ENCODE measurements around the gene WDR6.
"Not testable (repeated sequence)": the region's sequence is repeated elsewhere in the genome, so short reads cannot be mapped to it uniquely, and the experiment has no call there.

Gene WDR6

GRCh38 chr3:48990636-48991469 is 16.3 kb upstream of the WDR6 start:
- peak; percentile 38 for DNase-seq (ENCODE audit: low spot score)

- no peak for DNase-seq (ENCODE audit: low spot score)
Observed at GRCh38 chr3:48991851-48992545, 15.2 kb upstream of the WDR6 start.

GRCh38 chr3:48993834-48994233 is 13.4 kb upstream of the WDR6 start:
- no peak for DNase-seq (ENCODE audit: low spot score)

- no peak for DNase-seq (ENCODE audit: low spot score)
Observed at GRCh38 chr3:48996640-48997039, 10.6 kb upstream of the WDR6 start.

- no peak for DNase-seq (ENCODE audit: low spot score)
Observed at GRCh38 chr3:48997102-48997635, 10.0 kb upstream of the WDR6 start.

- no peak for DNase-seq (ENCODE audit: low spot score)
Observed at GRCh38 chr3:48997714-48998637, 9.2 kb upstream of the WDR6 start.

GRCh38 chr3:48999085-48999858 is 7.9 kb upstream of the WDR6 start:
- DNase-seq (ENCODE audit: low spot score), result no peak

- no peak for DNase-seq (ENCODE audit: low spot score)
Observed at GRCh38 chr3:49001155-49001554, 6.0 kb upstream of the WDR6 start.

GRCh38 chr3:49004352-49005302 is 2.6 kb upstream of the WDR6 start:
- DNase-seq (ENCODE audit: low spot score), result no peak

GRCh38 chr3:49005303-49005680 is 1.9 kb upstream of the WDR6 start:
- DNase-seq (ENCODE audit: low spot score), result no peak

- no peak for DNase-seq (ENCODE audit: low spot score)
Observed at GRCh38 chr3:49005998-49006397, 1.2 kb upstream of the WDR6 start.

GRCh38 chr3:49006408-49007067 is 653 bp upstream of the WDR6 start:
- DNase-seq (ENCODE audit: low spot score), result no peak

GRCh38 chr3:49007771-49008528 is 759 bp downstream of the WDR6 start:
- DNase-seq (ENCODE audit: low spot score), result peak; percentile 92

- DNase-seq (ENCODE audit: low spot score), result not testable (repeated sequence)
Observed at GRCh38 chr3:49008627-49009026, 1.4 kb downstream of the WDR6 start.

GRCh38 chr3:49009396-49009795 is 2.2 kb downstream of the WDR6 start:
- DNase-seq (ENCODE audit: low spot score), result no peak

- no peak for DNase-seq (ENCODE audit: low spot score)
Observed at GRCh38 chr3:49012441-49013017, 5.3 kb downstream of the WDR6 start.

GRCh38 chr3:49013113-49013737 is 6.0 kb downstream of the WDR6 start:
- DNase-seq (ENCODE audit: low spot score), result no peak

All from CD4-positive, alpha-beta T cell treated with Interleukin-2 at 100 ng/mL for 4 hours (primary cell).